GM19438 (cell line): ENCODE measurements around the gene STRIT1.
"Not testable (repeated sequence)": the region's sequence is repeated elsewhere in the genome, so short reads cannot be mapped to it uniquely, and the experiment has no call there.

Source experiments
- ATAC-seq: cut with Tn5 transposase; IDR thresholded peaks from one replicate; pipeline ENCODE4 v1.9.1; 2021; ENCODE audit warnings: low read depth; ENCODE audit not compliant: unreplicated experiment

Gene STRIT1

GRCh38 chr3:155313916-155314315 is 20.4 kb upstream of the STRIT1 start:
- ATAC-seq, result no peak

- ATAC-seq, result no peak
Measured at GRCh38 chr3:155313300-155313699, 19.8 kb upstream of the STRIT1 start.

- ATAC-seq, result no peak
Measured at GRCh38 chr3:155312781-155313180, 19.3 kb upstream of the STRIT1 start.

- no peak for ATAC-seq
Measured at GRCh38 chr3:155309581-155309980, 16.1 kb upstream of the STRIT1 start.

- ATAC-seq, result no peak
Measured at GRCh38 chr3:155308831-155309230, 15.3 kb upstream of the STRIT1 start.

- no peak for ATAC-seq
Measured at GRCh38 chr3:155307183-155307582, 13.7 kb upstream of the STRIT1 start.

- no peak for ATAC-seq
Measured at GRCh38 chr3:155304394-155304793, 10.9 kb upstream of the STRIT1 start.

GRCh38 chr3:155303540-155304097 is 10.1 kb upstream of the STRIT1 start:
- ATAC-seq, result no peak

GRCh38 chr3:155302891-155303290 is 9.4 kb upstream of the STRIT1 start:
- no peak for ATAC-seq

GRCh38 chr3:155302481-155302880 is 9.0 kb upstream of the STRIT1 start:
- ATAC-seq, result no peak

- no peak for ATAC-seq
Measured at GRCh38 chr3:155297100-155297499, 3.6 kb upstream of the STRIT1 start.

- ATAC-seq, result no peak
Measured at GRCh38 chr3:155296413-155296812, 2.9 kb upstream of the STRIT1 start.

GRCh38 chr3:155292693-155293092 is 790 bp downstream of the STRIT1 start:
- ATAC-seq, result no peak

- ATAC-seq, result no peak
Measured at GRCh38 chr3:155292133-155292532, 1.4 kb downstream of the STRIT1 start.

- ATAC-seq, result no peak
Measured at GRCh38 chr3:155286736-155287135, 6.7 kb downstream of the STRIT1 start.

GRCh38 chr3:155285936-155286335 is 7.5 kb downstream of the STRIT1 start:
- ATAC-seq, result no peak

- no peak for ATAC-seq
Measured at GRCh38 chr3:155283092-155284056, 10.1 kb downstream of the STRIT1 start.

- ATAC-seq, result no peak
Measured at GRCh38 chr3:155282385-155283091, 10.9 kb downstream of the STRIT1 start.

GRCh38 chr3:155281912-155282311 is 11.6 kb downstream of the STRIT1 start:
- no peak for ATAC-seq

GRCh38 chr3:155276089-155276488 is 17.4 kb downstream of the STRIT1 start:
- not testable (repeated sequence) for ATAC-seq

GRCh38 chr3:155275159-155275754 is 18.2 kb downstream of the STRIT1 start:
- ATAC-seq, result not testable (repeated sequence)
